Measurements from ENCODE around the gene UBE2E2.

Gene UBE2E2

GRCh38 chr3:23474580-23475357 is 271.6 kb downstream of the UBE2E2 start:
- Histone ChIP-seq H4K20me1 (no peaks in the 10 kb centered on the region), H3K9me3 (peaks cover 38% of the 10 kb centered on the region), H3K27ac (no peak overlapping the region), H3K9ac (no peak overlapping the region), H3K4me2 (peak overlapping the region; percentile 43), H3K27me3 (no peaks in the 10 kb centered on the region), H3K4me3 (no peak overlapping the region), H3K36me3 (peaks cover 11% of the 10 kb centered on the region), H3K4me1 (peaks cover 11% of the 10 kb centered on the region)
- TF ChIP-seq Cebpa-rat (IDR thresholded peaks at IDR 0.05), result no peak

- H3K27me3 ChIP-seq, result no peaks in the 10 kb centered on the region
- H3K4me2 ChIP-seq, result no peak overlapping the region
- H3K9ac ChIP-seq, result no peak overlapping the region
- H3K4me3 ChIP-seq, result no peak overlapping the region
- no peaks in the 10 kb centered on the region for H4K20me1 ChIP-seq
- H3K27ac ChIP-seq, result no peak overlapping the region
- no peak for TF ChIP-seq Cebpa-rat (IDR thresholded peaks at IDR 0.05)
- peaks cover 45% of the 10 kb centered on the region for H3K9me3 ChIP-seq
- H3K36me3 ChIP-seq, result peaks cover 17% of the 10 kb centered on the region
- H3K4me1 ChIP-seq, result peaks cover 11% of the 10 kb centered on the region
Observed at GRCh38 chr3:23475446-23475845, 272.3 kb downstream of the UBE2E2 start.

- H3K27me3 ChIP-seq, result no peaks in the 10 kb centered on the region
- H3K4me1 ChIP-seq, result peaks cover 19% of the 10 kb centered on the region
- peaks cover 17% of the 10 kb centered on the region for H3K36me3 ChIP-seq
- TF ChIP-seq Cebpa-rat (IDR thresholded peaks at IDR 0.05), result no peak
- H3K27ac ChIP-seq, result no peak overlapping the region
- H3K4me3 ChIP-seq, result 0 out of 2 replicates have a peak overlapping the region, but pooled peaks have one; percentile 8
- H3K9me3 ChIP-seq, result peaks cover 42% of the 10 kb centered on the region
- no peak overlapping the region for H3K4me2 ChIP-seq
- no peaks in the 10 kb centered on the region for H4K20me1 ChIP-seq
- no peak overlapping the region for H3K9ac ChIP-seq
Observed at GRCh38 chr3:23479026-23479425, 275.9 kb downstream of the UBE2E2 start.

GRCh38 chr3:23479615-23480328 is 276.6 kb downstream of the UBE2E2 start:
- peaks cover 12% of the 10 kb centered on the region for H3K4me1 ChIP-seq
- no peak overlapping the region for H3K4me2 ChIP-seq
- no peak overlapping the region for H3K9ac ChIP-seq
- TF ChIP-seq Cebpa-rat (IDR thresholded peaks at IDR 0.05), result no peak
- H4K20me1 ChIP-seq, result no peaks in the 10 kb centered on the region
- H3K27ac ChIP-seq, result no peak overlapping the region
- H3K4me3 ChIP-seq, result no peak overlapping the region
- H3K36me3 ChIP-seq, result peaks cover 17% of the 10 kb centered on the region
- no peaks in the 10 kb centered on the region for H3K27me3 ChIP-seq
- peaks cover 47% of the 10 kb centered on the region for H3K9me3 ChIP-seq

GRCh38 chr3:23480329-23480714 is 277.2 kb downstream of the UBE2E2 start:
- H3K9me3 ChIP-seq, result peaks cover 53% of the 10 kb centered on the region
- H3K27ac ChIP-seq, result no peak overlapping the region
- no peak overlapping the region for H3K4me2 ChIP-seq
- no peaks in the 10 kb centered on the region for H4K20me1 ChIP-seq
- peaks cover 17% of the 10 kb centered on the region for H3K36me3 ChIP-seq
- no peak overlapping the region for H3K4me3 ChIP-seq
- H3K4me1 ChIP-seq, result peaks cover 8% of the 10 kb centered on the region; the same call in 1 of the 2 replicates
- H3K27me3 ChIP-seq, result no peaks in the 10 kb centered on the region
- H3K9ac ChIP-seq, result no peak overlapping the region
- TF ChIP-seq Cebpa-rat (IDR thresholded peaks at IDR 0.05), result no peak

GRCh38 chr3:23481011-23481615 is 278.0 kb downstream of the UBE2E2 start:
- H3K9ac ChIP-seq, result no peak overlapping the region
- TF ChIP-seq Cebpa-rat (IDR thresholded peaks at IDR 0.05), result no peak
- peaks cover 21% of the 10 kb centered on the region for H3K36me3 ChIP-seq
- H3K9me3 ChIP-seq, result peaks cover 60% of the 10 kb centered on the region
- H4K20me1 ChIP-seq, result no peaks in the 10 kb centered on the region
- no peak overlapping the region for H3K4me2 ChIP-seq
- no peak overlapping the region for H3K27ac ChIP-seq
- no peak overlapping the region for H3K4me3 ChIP-seq
- no peaks in the 10 kb centered on the region for H3K27me3 ChIP-seq
- peaks cover 8% of the 10 kb centered on the region; the same call in 1 of the 2 replicates for H3K4me1 ChIP-seq

GRCh38 chr3:23481616-23482278 is 278.6 kb downstream of the UBE2E2 start:
- no peak for TF ChIP-seq Cebpa-rat (IDR thresholded peaks at IDR 0.05)
- Histone ChIP-seq H3K4me2 (no peak overlapping the region), H3K27ac (no peak overlapping the region), H4K20me1 (no peaks in the 10 kb centered on the region), H3K9me3 (peaks cover 62% of the 10 kb centered on the region), H3K9ac (no peak overlapping the region), H3K4me1 (peaks cover 8% of the 10 kb centered on the region; the same call in 1 of the 2 replicates), H3K27me3 (no peaks in the 10 kb centered on the region), H3K36me3 (peaks cover 28% of the 10 kb centered on the region), H3K4me3 (no peak overlapping the region)

- no peak overlapping the region for H3K4me3 ChIP-seq
- no peak overlapping the region for H3K9ac ChIP-seq
- no peak for TF ChIP-seq Cebpa-rat (IDR thresholded peaks at IDR 0.05)
- H3K9me3 ChIP-seq, result peaks cover 52% of the 10 kb centered on the region
- H4K20me1 ChIP-seq, result no peaks in the 10 kb centered on the region
- no peak overlapping the region for H3K27ac ChIP-seq
- H3K4me1 ChIP-seq, result peaks cover 8% of the 10 kb centered on the region; the same call in 1 of the 2 replicates
- H3K4me2 ChIP-seq, result no peak overlapping the region
- H3K27me3 ChIP-seq, result no peaks in the 10 kb centered on the region
- H3K36me3 ChIP-seq, result peaks cover 29% of the 10 kb centered on the region
Observed at GRCh38 chr3:23484386-23484785, 281.3 kb downstream of the UBE2E2 start.

- no peak overlapping the region for H3K27ac ChIP-seq
- peaks cover 37% of the 10 kb centered on the region for H3K9me3 ChIP-seq
- no peak overlapping the region for H3K4me3 ChIP-seq
- H3K36me3 ChIP-seq, result peaks cover 20% of the 10 kb centered on the region
- TF ChIP-seq Cebpa-rat (IDR thresholded peaks at IDR 0.05), result no peak
- no peaks in the 10 kb centered on the region for H3K27me3 ChIP-seq
- H4K20me1 ChIP-seq, result no peaks in the 10 kb centered on the region
- peaks cover 8% of the 10 kb centered on the region; the same call in 1 of the 2 replicates for H3K4me1 ChIP-seq
- no peak overlapping the region for H3K4me2 ChIP-seq
- H3K9ac ChIP-seq, result no peak overlapping the region
Observed at GRCh38 chr3:23485922-23486321, 282.8 kb downstream of the UBE2E2 start.

All from BLaER1 (cell line).